Measurements from ENCODE around the gene ARSI. TPM values are rescaled to one million over a fixed set of nuclear protein-coding genes. Genes with fewer than 3 reads are reported as not detected.

The ARSI gene
- total and polyA plus RNA-seq, 2 donors (not counting 1 experiment from before 2014, with no cell fraction given): 5.9 to 12.5 TPM

- H3K4me3 ChIP-seq (replicated peaks in 1 of 4; ENCODE audit: control extremely low read depth in 1 of 4, insufficient read depth in 1 of 4, low read depth in 3 of 4, low read length in 4 of 4): no peak overlapping the region
- DNase-seq (ENCODE audit: low read depth in 2 of 2): no peak
- no peak overlapping the region for H3K9ac ChIP-seq (ENCODE audit: insufficient read depth, low read length)
- no peaks in the 10 kb centered on the region for H4K20me1 ChIP-seq (ENCODE audit: control insufficient read depth, extremely low read depth, insufficient read depth, low read length)
- peak overlapping the region; percentile 64 for H2AFZ ChIP-seq (ENCODE audit: low read length)
- H3K36me3 ChIP-seq (ENCODE audit: control insufficient read depth, insufficient read depth, low read length): no peaks in the 10 kb centered on the region
- TF ChIP-seq CTCF (conservative IDR thresholded peaks at IDR 0.05 in 1 of 2, IDR thresholded peaks at IDR 0.05 in 1 of 2; ENCODE audit: low read depth in 1 of 2, low read length in 2 of 2): no peak
- H3K79me2 ChIP-seq (ENCODE audit: control insufficient read depth, insufficient read depth, low read length): no peaks in the 10 kb centered on the region
- H3K27me3 ChIP-seq (ENCODE audit: control insufficient read depth, insufficient read depth, low read length): no peaks in the 10 kb centered on the region
- H3K9me3 ChIP-seq (ENCODE audit: control insufficient read depth, insufficient read depth, low read depth, low read length): no peaks in the 10 kb centered on the region
- H3K27ac ChIP-seq (ENCODE audit: insufficient read depth, low read length): peak overlapping the region; percentile 77
- no peak overlapping the region for H3K4me2 ChIP-seq (ENCODE audit: extremely low read depth, insufficient read depth, low read length)
- H3K4me1 ChIP-seq (ENCODE audit: control insufficient read depth, extremely low read depth, insufficient read depth, low read length): peaks cover 28% of the 10 kb centered on the region
These were observed 16.1 kb upstream of the ARSI start for GRCh38 chr5:150318613-150319483.

GRCh38 chr5:150317048-150318003 lies 14.6 kb upstream of the ARSI start:
- Histone ChIP-seq H2AFZ (ENCODE audit: low read length) (no peak overlapping the region), H3K27ac (ENCODE audit: insufficient read depth, low read length) (peak overlapping the region; percentile 77), H3K36me3 (ENCODE audit: control insufficient read depth, insufficient read depth, low read length) (no peaks in the 10 kb centered on the region), H3K4me2 (ENCODE audit: extremely low read depth, insufficient read depth, low read length) (peak overlapping the region; percentile 9), H3K4me1 (ENCODE audit: control insufficient read depth, extremely low read depth, insufficient read depth, low read length) (peaks cover 28% of the 10 kb centered on the region), H3K9me3 (ENCODE audit: control insufficient read depth, insufficient read depth, low read depth, low read length) (no peaks in the 10 kb centered on the region), H4K20me1 (ENCODE audit: control insufficient read depth, extremely low read depth, insufficient read depth, low read length) (no peaks in the 10 kb centered on the region), H3K79me2 (ENCODE audit: control insufficient read depth, insufficient read depth, low read length) (no peaks in the 10 kb centered on the region), H3K27me3 (ENCODE audit: control insufficient read depth, insufficient read depth, low read length) (no peaks in the 10 kb centered on the region), H3K4me3 (replicated peaks in 1 of 4; ENCODE audit: control extremely low read depth in 1 of 4, insufficient read depth in 1 of 4, low read depth in 3 of 4, low read length in 4 of 4) (no peak overlapping the region), H3K9ac (ENCODE audit: insufficient read depth, low read length) (no peak overlapping the region)
- DNase-seq (ENCODE audit: low read depth in 2 of 2): peak; percentile 92 to 97
- TF ChIP-seq EZH2 (IDR thresholded peaks at IDR 0.05; ENCODE audit: low read length, missing control alignments) (no peak), CTCF (conservative IDR thresholded peaks at IDR 0.05 in 1 of 2, IDR thresholded peaks at IDR 0.05 in 1 of 2; ENCODE audit: low read depth in 1 of 2, low read length in 2 of 2) (no peak)

- no peaks in the 10 kb centered on the region for H3K79me2 ChIP-seq (ENCODE audit: control insufficient read depth, insufficient read depth, low read length)
- H3K9ac ChIP-seq (ENCODE audit: insufficient read depth, low read length): no peak overlapping the region
- no peaks in the 10 kb centered on the region for H3K9me3 ChIP-seq (ENCODE audit: control insufficient read depth, insufficient read depth, low read depth, low read length)
- H3K27ac ChIP-seq (ENCODE audit: insufficient read depth, low read length): peak overlapping the region; percentile 77
- H3K36me3 ChIP-seq (ENCODE audit: control insufficient read depth, insufficient read depth, low read length): no peaks in the 10 kb centered on the region
- H3K27me3 ChIP-seq (ENCODE audit: control insufficient read depth, insufficient read depth, low read length): no peaks in the 10 kb centered on the region
- no peak overlapping the region for H3K4me3 ChIP-seq (replicated peaks in 1 of 4; ENCODE audit: control extremely low read depth in 1 of 4, insufficient read depth in 1 of 4, low read depth in 3 of 4, low read length in 4 of 4)
- no peak for TF ChIP-seq CTCF (conservative IDR thresholded peaks at IDR 0.05 in 1 of 2, IDR thresholded peaks at IDR 0.05 in 1 of 2; ENCODE audit: low read depth in 1 of 2, low read length in 2 of 2)
- TF ChIP-seq EZH2 (IDR thresholded peaks at IDR 0.05; ENCODE audit: low read length, missing control alignments): no peak
- DNase-seq (ENCODE audit: low read depth in 2 of 2): no peak
- peaks cover 28% of the 10 kb centered on the region for H3K4me1 ChIP-seq (ENCODE audit: control insufficient read depth, extremely low read depth, insufficient read depth, low read length)
- no peak overlapping the region for H2AFZ ChIP-seq (ENCODE audit: low read length)
- no peaks in the 10 kb centered on the region for H4K20me1 ChIP-seq (ENCODE audit: control insufficient read depth, extremely low read depth, insufficient read depth, low read length)
- no peak overlapping the region for H3K4me2 ChIP-seq (ENCODE audit: extremely low read depth, insufficient read depth, low read length)
These were observed 13.6 kb upstream of the ARSI start for GRCh38 chr5:150316320-150316719.
